ENCODE results near the gene TINAGL1.

DNA sequence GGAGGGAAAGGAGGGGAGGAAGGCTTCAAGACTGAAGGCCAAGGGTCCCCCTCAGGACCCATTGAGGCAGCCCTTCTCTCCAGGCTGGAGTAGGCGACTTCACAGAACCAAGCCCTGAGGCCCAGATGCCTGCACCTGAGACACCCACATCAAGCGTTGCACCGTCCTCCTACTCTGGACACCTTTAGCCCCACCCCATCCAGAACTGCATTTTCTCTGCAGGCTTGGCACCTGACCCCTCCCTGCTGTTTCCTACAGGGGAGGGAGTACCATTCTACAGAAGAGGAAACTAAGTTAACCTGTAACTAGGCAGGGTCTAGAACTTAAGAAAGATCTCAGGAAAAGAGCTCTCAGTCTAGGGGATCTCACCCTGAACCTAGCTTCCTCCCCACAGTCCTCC, 56.3 kb downstream of the TINAGL1 start:
- TF ChIP-seq EZH2phosphoT487 (IDR thresholded peaks at IDR 0.05; ENCODE audit: insufficient read depth, low read depth): no peak
- no peak for TF ChIP-seq EZH2 (IDR thresholded peaks at IDR 0.05; ENCODE audit: insufficient read depth, poor library complexity, severe bottlenecking)
